ENCODE data around the gene CHRDL2.

- no peak for TF ChIP-seq CTCF (IDR thresholded peaks at IDR 0.05)
- no peak for TF ChIP-seq POLR2A (IDR thresholded peaks at IDR 0.05)
These were observed 28.0 kb downstream of the CHRDL2 start for GRCh38 chr11:74703211-74703610.

Measured in breast epithelium (tissue), 3 donors.